HepG2 (cell line): ENCODE results near the gene CBX7. TPM values are rescaled to one million over a fixed set of nuclear protein-coding genes. Genes with fewer than 3 reads are reported as not detected.

Experiments used
- ATAC-seq: fragments of 200-7000 bp; cut with Tn5 transposase; 3 replicates; pipeline ENCODE4 v1.9.1; 2020; ENCODE audit warnings: mild to moderate bottlenecking, moderate library complexity
- BruUV-seq: library from RNA; stranded (reverse); fragments of 400-500 nt; replicated peaks from 2 replicates; lab custom pipeline; 2021; lab: Mats Ljungman, UMichigan
- CTCF ChIA-PET: fragments of 300-600 bp; formaldehyde crosslinking; extraction: SDS; loops from one replicate; lab custom pipeline; 2021; ENCODE audit warnings: low total read pairs, inconsistent platforms, low intra/inter-chr PET ratio; lab: Yijun Ruan, JAX
- POLR2A ChIA-PET: fragments of 350-600 bp; sonication (Branson Sonifier 250); formaldehyde crosslinking; loops from one replicate; lab custom pipeline; 2020; ENCODE audit warnings: antibody characterized with exemption, inconsistent platforms; lab: Yijun Ruan, JAX
- DNase-seq: peaks from one replicate; pipeline ENCODE4 v3.0.0-alpha.2; 2015; ENCODE audit warnings: low spot score
- FAIRE-seq: peaks from 3 replicates; lab custom pipeline; 2011; peaks lifted over from hg19 to GRCh38; lab: Jason Lieb, UNC
- H2AFZ ChIP-seq: one replicate; pipeline ENCODE4 v1.6.1; 2011; ENCODE audit warnings: low read length, inconsistent platforms
- H3K27ac ChIP-seq: fragments of 300-600 bp; 3 replicates; pipeline ENCODE4 v1.8.0; 2011; ENCODE audit warnings: mixed run types, mild to moderate bottlenecking, mixed read lengths, low read length, inconsistent platforms; ENCODE audit not compliant: insufficient read depth; ENCODE audit errors: extremely low read length
- H3K27me3 ChIP-seq, 2 experiments: fragments of 200-600 bp in 1 of 2; 2 replicates in 1 of 2; 3 replicates in 1 of 2; pipeline versions ENCODE4 v1.6.0 to v1.8.0; 2011; ENCODE audit warnings: low read length in 2 of 2, mild to moderate bottlenecking in 2 of 2, moderate library complexity in 2 of 2, inconsistent platforms in 1 of 2; ENCODE audit not compliant: insufficient read depth in 2 of 2, control insufficient read depth in 1 of 2
- H3K36me3 ChIP-seq, 2 experiments: fragments of 200-600 bp in 1 of 2; replicated peaks in 1 of 2; 2 replicates in 1 of 2; 3 replicates in 1 of 2; pipeline versions ENCODE4 v1.5.1 to v1.8.0; 2011; ENCODE audit warnings: low read length in 2 of 2, inconsistent platforms in 1 of 2; ENCODE audit not compliant: insufficient read depth in 2 of 2, control insufficient read depth in 1 of 2
- H3K4me1 ChIP-seq: 2 replicates; pipeline ENCODE4 v1.5.1; 2012; ENCODE audit warnings: low read length, inconsistent platforms; ENCODE audit not compliant: insufficient read depth
- H3K4me2 ChIP-seq: 2 replicates; pipeline ENCODE4 v1.6.0; 2011; ENCODE audit warnings: low read depth, low read length, inconsistent platforms
- H3K4me3 ChIP-seq, 3 experiments: fragments of 200-600 bp in 1 of 3; sonication (generic), shearing (Covaris generic) in 1 of 3; replicated peaks in 1 of 3; 2 replicates each; pipeline ENCODE4 v1.5.1; 2011 to 2016; ENCODE audit warnings: low read length in 3 of 3, inconsistent platforms in 2 of 3, low read depth in 2 of 3, mild to moderate bottlenecking in 2 of 3, control low read depth in 1 of 3, mixed read lengths in 1 of 3; ENCODE audit not compliant: insufficient read depth in 1 of 3
- H3K79me2 ChIP-seq: one replicate; pipeline ENCODE4 v1.6.1; 2011; ENCODE audit warnings: low read length, inconsistent platforms; ENCODE audit not compliant: insufficient read depth
- H3K9ac ChIP-seq: 2 replicates; pipeline ENCODE4 v1.6.0; 2011; ENCODE audit warnings: mild to moderate bottlenecking, low read depth, low read length, inconsistent platforms; ENCODE audit not compliant: insufficient read depth
- H3K9me3 ChIP-seq: 2 replicates; pipeline ENCODE4 v1.5.1; 2012; ENCODE audit warnings: mild to moderate bottlenecking, low read length
- H4K20me1 ChIP-seq: 2 replicates; pipeline ENCODE4 v1.6.0; 2011; ENCODE audit warnings: inconsistent platforms, mild to moderate bottlenecking, low read length, moderate library complexity; ENCODE audit not compliant: insufficient read depth
- ARNTL ChIP-seq: sonication (generic); formaldehyde crosslinking; IDR thresholded peaks from 2 replicates; pipeline ENCODE4 v1.4.0; 2020; ENCODE audit warnings: mild to moderate bottlenecking, missing genetic modification reagents
- GTF2F1 ChIP-seq: fragments of 150-350 bp; IDR thresholded peaks from 2 replicates; pipeline ENCODE4 v1.6.1; 2014; ENCODE audit warnings: low read length
- HNF1B ChIP-seq: sonication (generic); formaldehyde crosslinking; IDR thresholded peaks from 2 replicates; pipeline ENCODE4 v1.5.1; 2020; ENCODE audit warnings: mild to moderate bottlenecking, moderate library complexity, missing genetic modification reagents
- MTA3 ChIP-seq: sonication (generic); formaldehyde crosslinking; IDR thresholded peaks from 2 replicates; pipeline ENCODE4 v1.4.0; 2020; ENCODE audit warnings: missing genetic modification reagents
- SP4 ChIP-seq: sonication (generic); formaldehyde crosslinking; IDR thresholded peaks from 2 replicates; pipeline ENCODE4 v1.8.1; 2023; ENCODE audit warnings: mild to moderate bottlenecking, missing genetic modification reagents
- YY1 ChIP-seq: IDR thresholded peaks from 2 replicates; pipeline ENCODE4 v1.6.1; 2011; ENCODE audit warnings: low read length, low read depth, moderate library complexity, mild to moderate bottlenecking; ENCODE audit not compliant: insufficient read depth, insufficient replicate concordance
- ZNF121 ChIP-seq: sonication (generic); formaldehyde crosslinking; IDR thresholded peaks from 2 replicates; pipeline ENCODE4 v1.5.0; 2020; ENCODE audit warnings: mild to moderate bottlenecking, missing genetic modification reagents
- WGBS: methylation state at CpG from one replicate; pipeline ENCODE4 v1.1.6; 2017; ENCODE audit warnings: low lambda C conversion rate; 5-methylcytosine and 5-hydroxymethylcytosine counted together
- in situ Hi-C: cut with HindIII; loops from 2 replicates; pipeline ENCODE4 v1.10.0; 2017; ENCODE audit warnings: low pct_unique_long_range_greater_than_20kb; ENCODE audit not compliant: extremely low pct_ligation_motif_present
- intact Hi-C: fragments of 100-400 bp; cut with micrococcal nuclease; formaldehyde crosslinking; loops from one replicate; pipeline ENCODE4 v1.10.0; 2022; ENCODE audit not compliant: unreplicated experiment
- polyA plus RNA-seq, 8 experiments: library from polyadenylated mRNA; depleted of rRNA in 3 of 8; stranded (reverse) in 7 of 8; unstranded in 1 of 8; fragments of >200 nt; fragmentation: Illumina TruSeq in 4 of 8; extraction: Trizol in 4 of 8; gene quantifications; 2 replicates each; pipeline versions ENCODE4 v1.2.1 to v1.2.3, GENCODE V29; 2011 to 2016; ENCODE audit warnings: low read depth in 4 of 8, missing spikeins in 1 of 8, mixed read lengths in 1 of 8; ENCODE audit not compliant: insufficient read depth in 1 of 8
- total RNA-seq, 5 experiments: library from RNA; depleted of rRNA; stranded (reverse); fragments of >200 nt; fragmentation: Illumina TruSeq; extraction: Trizol; gene quantifications; 2 replicates each; pipeline ENCODE4 v1.2.3, GENCODE V29; 2016; ENCODE audit warnings: low read depth in 1 of 5
- TF ChIP-seq, protein P1 (sequence below): sonication (generic); formaldehyde crosslinking; IDR thresholded peaks from 2 replicates; pipeline ENCODE4 v1.4.0; 2020; ENCODE audit warnings: missing genetic modification reagents, mild to moderate bottlenecking, borderline replicate concordance
- TF ChIP-seq, protein P2 (sequence below): sonication (generic); formaldehyde crosslinking; IDR thresholded peaks from 2 replicates; pipeline ENCODE4 v1.9.0; 2021; ENCODE audit warnings: mild to moderate bottlenecking, missing genetic modification reagents
- TF ChIP-seq, protein P3 (sequence below): sonication (generic); formaldehyde crosslinking; IDR thresholded peaks from 2 replicates; pipeline ENCODE4 v1.8.1; 2023; ENCODE audit warnings: mild to moderate bottlenecking, moderate library complexity, missing genetic modification reagents

Gene CBX7
- total and polyA plus RNA-seq, 2 of the 13 experiments (the other 11 are each of a cell fraction or from before 2014, with no cell fraction given): 0.35 to 4.9 TPM

- TF ChIP-seq, protein P1, sequence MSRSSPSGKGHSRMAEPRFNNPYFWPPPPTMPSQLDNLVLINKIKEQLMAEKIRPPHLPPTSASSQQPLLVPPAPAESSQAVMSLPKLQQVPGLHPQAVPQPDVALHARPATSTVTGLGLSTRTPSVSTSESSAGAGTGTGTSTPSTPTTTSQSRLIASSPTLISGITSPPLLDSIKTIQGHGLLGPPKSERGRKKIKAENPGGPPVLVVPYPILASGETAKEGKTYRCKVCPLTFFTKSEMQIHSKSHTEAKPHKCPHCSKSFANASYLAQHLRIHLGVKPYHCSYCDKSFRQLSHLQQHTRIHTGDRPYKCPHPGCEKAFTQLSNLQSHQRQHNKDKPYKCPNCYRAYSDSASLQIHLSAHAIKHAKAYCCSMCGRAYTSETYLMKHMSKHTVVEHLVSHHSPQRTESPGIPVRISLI (CRISPR knock-in tag): no peak
- no peak for TF ChIP-seq YY1
- no peak for TF ChIP-seq ARNTL (CRISPR knock-in tag)
- no peak for TF ChIP-seq SP4
- no peak for TF ChIP-seq HNF1B (CRISPR knock-in tag)
- no peak for TF ChIP-seq GTF2F1
- TF ChIP-seq MTA3 (CRISPR knock-in tag): no peak
These were observed 28.5 kb downstream of the CBX7 start (continued) for GRCh38 chr22:39123751-39124581.

- 86% methylated on average over 15 of the region's 17 CpGs for WGBS
- H3K79me2 ChIP-seq: no peaks in the 10 kb centered on the region
- no peak for ATAC-seq
- H3K4me1 ChIP-seq: 0 out of 2 replicates have a peak, but pooled peaks cover 2% of the 10 kb centered on the region
- no peak overlapping the region for H3K4me2 ChIP-seq
- H3K27ac ChIP-seq: no peak overlapping the region
- peaks cover 0 to 1% of the 10 kb centered on the region in 2 experiments; a peak in 1 of 5 replicates for H3K27me3 ChIP-seq
- CTCF ChIA-PET: interaction anchor here (1.1 to 2.7 kb wide), 3 partner anchors 115 to 354 kb away, joined by 5 to 9 read pairs (median 5); no protein-coding TSS in a partner anchor
- no peak overlapping the region for H3K4me3 ChIP-seq
- H4K20me1 ChIP-seq: no peaks in the 10 kb centered on the region
- H3K9ac ChIP-seq: no peak overlapping the region
- no peak for DNase-seq
- BruUV-seq: no TSS peak
- H2AFZ ChIP-seq: no peak overlapping the region
- no peaks in the 10 kb centered on the region for H3K36me3 ChIP-seq
- in situ Hi-C loops: loop anchor here (10.0 kb wide), 1 partner anchor 248 kb away; the partner anchor contains the start of gene CBX6
- POLR2A ChIA-PET: no interaction called here
- intact Hi-C loops: no loop called here
- FAIRE-seq: no peak
- H3K9me3 ChIP-seq: no peaks in the 10 kb centered on the region
- TF ChIP-seq, protein P2, sequence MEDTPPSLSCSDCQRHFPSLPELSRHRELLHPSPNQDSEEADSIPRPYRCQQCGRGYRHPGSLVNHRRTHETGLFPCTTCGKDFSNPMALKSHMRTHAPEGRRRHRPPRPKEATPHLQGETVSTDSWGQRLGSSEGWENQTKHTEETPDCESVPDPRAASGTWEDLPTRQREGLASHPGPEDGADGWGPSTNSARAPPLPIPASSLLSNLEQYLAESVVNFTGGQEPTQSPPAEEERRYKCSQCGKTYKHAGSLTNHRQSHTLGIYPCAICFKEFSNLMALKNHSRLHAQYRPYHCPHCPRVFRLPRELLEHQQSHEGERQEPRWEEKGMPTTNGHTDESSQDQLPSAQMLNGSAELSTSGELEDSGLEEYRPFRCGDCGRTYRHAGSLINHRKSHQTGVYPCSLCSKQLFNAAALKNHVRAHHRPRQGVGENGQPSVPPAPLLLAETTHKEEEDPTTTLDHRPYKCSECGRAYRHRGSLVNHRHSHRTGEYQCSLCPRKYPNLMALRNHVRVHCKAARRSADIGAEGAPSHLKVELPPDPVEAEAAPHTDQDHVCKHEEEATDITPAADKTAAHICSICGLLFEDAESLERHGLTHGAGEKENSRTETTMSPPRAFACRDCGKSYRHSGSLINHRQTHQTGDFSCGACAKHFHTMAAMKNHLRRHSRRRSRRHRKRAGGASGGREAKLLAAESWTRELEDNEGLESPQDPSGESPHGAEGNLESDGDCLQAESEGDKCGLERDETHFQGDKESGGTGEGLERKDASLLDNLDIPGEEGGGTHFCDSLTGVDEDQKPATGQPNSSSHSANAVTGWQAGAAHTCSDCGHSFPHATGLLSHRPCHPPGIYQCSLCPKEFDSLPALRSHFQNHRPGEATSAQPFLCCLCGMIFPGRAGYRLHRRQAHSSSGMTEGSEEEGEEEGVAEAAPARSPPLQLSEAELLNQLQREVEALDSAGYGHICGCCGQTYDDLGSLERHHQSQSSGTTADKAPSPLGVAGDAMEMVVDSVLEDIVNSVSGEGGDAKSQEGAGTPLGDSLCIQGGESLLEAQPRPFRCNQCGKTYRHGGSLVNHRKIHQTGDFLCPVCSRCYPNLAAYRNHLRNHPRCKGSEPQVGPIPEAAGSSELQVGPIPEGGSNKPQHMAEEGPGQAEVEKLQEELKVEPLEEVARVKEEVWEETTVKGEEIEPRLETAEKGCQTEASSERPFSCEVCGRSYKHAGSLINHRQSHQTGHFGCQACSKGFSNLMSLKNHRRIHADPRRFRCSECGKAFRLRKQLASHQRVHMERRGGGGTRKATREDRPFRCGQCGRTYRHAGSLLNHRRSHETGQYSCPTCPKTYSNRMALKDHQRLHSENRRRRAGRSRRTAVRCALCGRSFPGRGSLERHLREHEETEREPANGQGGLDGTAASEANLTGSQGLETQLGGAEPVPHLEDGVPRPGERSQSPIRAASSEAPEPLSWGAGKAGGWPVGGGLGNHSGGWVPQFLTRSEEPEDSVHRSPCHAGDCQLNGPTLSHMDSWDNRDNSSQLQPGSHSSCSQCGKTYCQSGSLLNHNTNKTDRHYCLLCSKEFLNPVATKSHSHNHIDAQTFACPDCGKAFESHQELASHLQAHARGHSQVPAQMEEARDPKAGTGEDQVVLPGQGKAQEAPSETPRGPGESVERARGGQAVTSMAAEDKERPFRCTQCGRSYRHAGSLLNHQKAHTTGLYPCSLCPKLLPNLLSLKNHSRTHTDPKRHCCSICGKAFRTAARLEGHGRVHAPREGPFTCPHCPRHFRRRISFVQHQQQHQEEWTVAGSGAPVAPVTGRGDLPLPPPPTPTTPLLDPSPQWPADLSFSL: no peak
- TF ChIP-seq, protein P3, sequence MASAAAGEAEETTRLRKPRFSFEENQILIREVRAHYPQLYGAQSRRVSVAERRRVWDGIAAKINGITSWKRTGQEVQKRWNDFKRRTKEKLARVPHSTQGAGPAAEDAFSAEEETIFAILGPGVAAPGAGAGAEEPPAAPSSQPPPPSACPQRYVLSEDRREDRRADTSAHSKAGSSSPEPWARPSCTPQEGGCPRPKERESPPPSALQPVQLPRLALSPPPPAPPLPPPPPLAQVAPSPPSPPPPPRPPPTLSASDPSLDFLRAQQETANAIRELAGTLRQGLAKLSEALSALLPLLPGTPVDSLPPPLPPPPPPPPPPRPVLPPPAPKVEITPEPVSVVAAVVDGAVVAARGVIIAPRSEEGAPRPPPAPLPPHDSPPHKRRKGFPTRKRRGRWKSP: no peak
- TF ChIP-seq ZNF121 (CRISPR knock-in tag): no peak
These were observed 29.6 kb downstream of the CBX7 start for GRCh38 chr22:39122772-39123470.
